HL-60/S4 treated with phorbol 12-myristate 13-acetate at 8.2 ng/mL for 4 days and 3 days (cell line): ENCODE measurements around the gene UPF1.

Experiments used
- in situ Hi-C: fragments of 300-500 bp; cut with MboI; formaldehyde crosslinking; loops from 2 replicates; pipeline ENCODE4 v1.15.0; 2022; ENCODE audit warnings: low sequenced_read_pairs

UPF1 gene

GRCh38 chr19:18831524-18832305 lies at the start of gene UPF1:
TSS of gene UPF1 (plus strand) at chr19:18831959. CDS start at chr19:18832210, 251 bp downstream.
- in situ Hi-C loops, result loop anchor here (25.0 kb wide), 1 partner anchor 369 kb away; no protein-coding TSS in a partner anchor

GRCh38 chr19:18782559-18783225 lies 49.1 kb upstream of the UPF1 start:
- in situ Hi-C loops, result no loop called here

- in situ Hi-C loops, result no loop called here
These were observed 47.6 kb upstream of the UPF1 start for GRCh38 chr19:18783958-18784785.

GRCh38 chr19:18784786-18785120 lies 47.0 kb upstream of the UPF1 start:
- in situ Hi-C loops, result no loop called here

GRCh38 chr19:18785179-18786124 lies 46.3 kb upstream of the UPF1 start:
- in situ Hi-C loops, result no loop called here

GRCh38 chr19:18788529-18789421 lies 43.0 kb upstream of the UPF1 start:
- in situ Hi-C loops, result no loop called here

GRCh38 chr19:18789422-18789869 lies 42.3 kb upstream of the UPF1 start:
- in situ Hi-C loops, result no loop called here

GRCh38 chr19:18789883-18790565 lies 41.7 kb upstream of the UPF1 start:
- in situ Hi-C loops, result no loop called here

GRCh38 chr19:18790566-18791314 lies 41.0 kb upstream of the UPF1 start, which contains the start of gene COMP:
TSS of gene COMP (minus strand) at chr19:18791305. CDS start at chr19:18791269, 36 bp downstream.
- in situ Hi-C loops, result no loop called here

- in situ Hi-C loops, result no loop called here
These were observed 40.5 kb upstream of the UPF1 start for GRCh38 chr19:18791315-18791678.

- in situ Hi-C loops, result no loop called here
These were observed 39.1 kb upstream of the UPF1 start for GRCh38 chr19:18792661-18793060.

GRCh38 chr19:18793144-18794028 lies 38.4 kb upstream of the UPF1 start:
- in situ Hi-C loops, result no loop called here

GRCh38 chr19:18794029-18794313 lies 37.8 kb upstream of the UPF1 start:
- in situ Hi-C loops, result no loop called here

GRCh38 chr19:18794692-18795091 lies 37.1 kb upstream of the UPF1 start:
- in situ Hi-C loops, result no loop called here

- in situ Hi-C loops, result no loop called here
These were observed 36.2 kb upstream of the UPF1 start for GRCh38 chr19:18795540-18795939.

GRCh38 chr19:18796239-18796638 lies 35.5 kb upstream of the UPF1 start:
- in situ Hi-C loops, result no loop called here
